Smooth muscle cell (in vitro differentiated cells): Measurements from ENCODE around the gene SUCLG2. TPM values are rescaled to one million over a fixed set of nuclear protein-coding genes. Genes with fewer than 3 reads are reported as not detected.

Experiments
- DNase-seq: peaks from one replicate; lab custom pipeline; 2025; ENCODE audit not compliant: unreplicated experiment; lab: John Stamatoyannopoulos, UW
- H2AFZ ChIP-seq: fragments of 200-600 bp; sonication (generic); 2 replicates; pipeline ENCODE4 v1.6.0; 2016; ENCODE audit warnings: antibody characterized with exemption, low read depth, mild to moderate bottlenecking
- H3F3A ChIP-seq: fragments of 200-600 bp; sonication (generic); 2 replicates; pipeline ENCODE4 v1.6.0; 2017; ENCODE audit warnings: antibody characterized with exemption, low read depth
- H3K27ac ChIP-seq: fragments of 200-600 bp; sonication (generic); 2 replicates; pipeline ENCODE4 v1.5.1; 2016; ENCODE audit warnings: low read depth, mild to moderate bottlenecking
- H3K27me3 ChIP-seq: fragments of 200-600 bp; sonication (generic); 2 replicates; pipeline ENCODE4 v1.6.1; 2016; ENCODE audit warnings: low read depth, mild to moderate bottlenecking
- H3K36me3 ChIP-seq: fragments of 200-600 bp; sonication (generic); 2 replicates; pipeline ENCODE4 v1.5.1; 2016; ENCODE audit warnings: low read depth
- H3K4me1 ChIP-seq: fragments of 200-600 bp; sonication (generic); 2 replicates; pipeline ENCODE4 v1.5.1; 2016; ENCODE audit warnings: low read depth
- H3K4me2 ChIP-seq: fragments of 200-600 bp; sonication (generic); 2 replicates; pipeline ENCODE4 v1.6.0; 2016; ENCODE audit warnings: mild to moderate bottlenecking
- H3K4me3 ChIP-seq: fragments of 200-600 bp; sonication (generic); 2 replicates; pipeline ENCODE4 v1.5.1; 2016; ENCODE audit warnings: mild to moderate bottlenecking
- H3K79me2 ChIP-seq: fragments of 200-600 bp; sonication (generic); 2 replicates; pipeline ENCODE4 v1.6.0; 2016; ENCODE audit warnings: low read depth, mild to moderate bottlenecking
- H3K9ac ChIP-seq: fragments of 200-600 bp; sonication (generic); 2 replicates; pipeline ENCODE4 v1.6.0; 2016; ENCODE audit warnings: low read depth
- H3K9me3 ChIP-seq: fragments of 200-600 bp; sonication (generic); replicated peaks from 2 replicates; pipeline ENCODE4 v1.5.1; 2016; ENCODE audit warnings: low read depth
- H4K20me1 ChIP-seq: fragments of 200-600 bp; sonication (generic); 2 replicates; pipeline ENCODE4 v1.6.0; 2016; ENCODE audit warnings: low read depth
- CTCF ChIP-seq: fragments of 200-600 bp; sonication (generic); IDR thresholded peaks from 2 replicates; pipeline ENCODE4 v1.5.1; 2017; ENCODE audit warnings: borderline replicate concordance, mild to moderate bottlenecking, antibody characterized with exemption; ENCODE audit not compliant: insufficient read depth, poor library complexity, severe bottlenecking
- WGBS: methylation state at CpG from one replicate; pipeline ENCODE4 v1.1.7; 2016; ENCODE audit warnings: low lambda C conversion rate; 5-methylcytosine and 5-hydroxymethylcytosine counted together
- polyA plus RNA-seq: library from polyadenylated mRNA; unstranded; fragments of >200 nt; fragmentation: Nextera tagmentation; extraction: Ambion mirVana; gene quantifications from 2 replicates; pipeline ENCODE4 v1.2.1, GENCODE V29; 2016
- total RNA-seq: library from RNA; depleted of rRNA; stranded (reverse); fragments of >200 nt; gene quantifications from 2 replicates; pipeline ENCODE4 v1.2.3, GENCODE V29; 2014

The SUCLG2 gene
- total and polyA plus RNA-seq, 2 experiments from 2014 or later: 40.3 to 45.4 TPM

DNA sequence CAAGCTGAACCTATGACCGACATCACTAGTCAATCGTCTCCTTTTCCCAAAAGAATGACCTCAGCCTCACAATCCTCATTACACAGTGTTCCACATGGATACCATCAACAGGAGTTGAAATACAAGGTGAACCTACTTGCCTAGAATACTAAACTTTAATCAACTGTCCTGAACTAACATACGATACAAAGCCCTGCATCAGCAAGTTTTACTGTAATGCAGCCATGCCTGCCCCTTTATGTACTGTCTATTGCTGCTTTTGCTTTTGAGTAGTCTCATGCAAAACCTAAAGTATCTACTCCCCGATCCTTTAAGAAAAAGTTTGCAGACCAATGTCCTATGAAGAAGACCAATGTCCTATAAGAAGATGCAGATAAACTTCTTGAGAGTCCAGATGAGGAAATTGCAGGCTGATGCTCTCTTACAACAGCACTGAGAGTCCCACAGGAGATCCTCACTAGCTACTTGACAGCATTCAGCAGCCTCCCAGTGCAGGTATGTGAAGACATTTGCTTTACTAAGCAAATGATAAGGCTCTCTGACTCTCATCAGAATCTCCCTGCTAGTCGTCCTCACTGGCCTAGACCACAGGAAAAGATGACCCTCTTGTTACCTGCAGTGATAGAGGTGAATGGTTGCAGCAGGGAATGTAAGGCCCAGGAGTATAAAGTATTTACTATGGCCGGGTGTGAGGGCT, 23.6 kb downstream of the SUCLG2 start:
- H3K27me3 ChIP-seq: no peaks in the 10 kb centered on the region
- H3K4me1 ChIP-seq: peaks cover 3% of the 10 kb centered on the region
- WGBS: 91% methylated on average over 6 of the region's 6 CpGs
- no peak overlapping the region for H3K4me3 ChIP-seq
- no peak overlapping the region for H3K4me2 ChIP-seq
- no peak for TF ChIP-seq CTCF
- no peak for DNase-seq
- peaks cover 22% of the 10 kb centered on the region for H3K79me2 ChIP-seq
- H3K36me3 ChIP-seq: no peaks in the 10 kb centered on the region
- H2AFZ ChIP-seq: no peak overlapping the region
- peaks cover 45% of the 10 kb centered on the region for H4K20me1 ChIP-seq
- no peaks in the 10 kb centered on the region for H3K9me3 ChIP-seq
- no peak overlapping the region for H3K9ac ChIP-seq
- peaks cover 6% of the 10 kb centered on the region for H3F3A ChIP-seq
- H3K27ac ChIP-seq: no peak overlapping the region

GRCh38 chr3:67624687-67625086, 29.7 kb downstream of the SUCLG2 start:
- Histone ChIP-seq H4K20me1 (peaks cover 44% of the 10 kb centered on the region), H3K27me3 (no peaks in the 10 kb centered on the region), H3K4me1 (no peaks in the 10 kb centered on the region), H3K4me2 (no peak overlapping the region), H3K27ac (no peak overlapping the region), H3K9ac (no peak overlapping the region), H2AFZ (no peak overlapping the region), H3K36me3 (no peaks in the 10 kb centered on the region), H3K9me3 (no peaks in the 10 kb centered on the region), H3K4me3 (no peak overlapping the region), H3K79me2 (peaks cover 15% of the 10 kb centered on the region), H3F3A (no peaks in the 10 kb centered on the region)
- DNase-seq: no peak
- WGBS: 98% methylated on average over 2 of the region's 2 CpGs
- no peak for TF ChIP-seq CTCF

GRCh38 chr3:67624078-67624477, 30.3 kb downstream of the SUCLG2 start:
- Histone ChIP-seq H3K79me2 (peaks cover 13% of the 10 kb centered on the region), H3K4me3 (no peak overlapping the region)

More at GRCh38 chr3:67624078-67624477, 30.3 kb downstream of the SUCLG2 start:
- Histone ChIP-seq H4K20me1 (peaks cover 44% of the 10 kb centered on the region), H3K27me3 (no peaks in the 10 kb centered on the region), H3K27ac (no peak overlapping the region), H2AFZ (no peak overlapping the region), H3K9ac (no peak overlapping the region), H3F3A (no peaks in the 10 kb centered on the region), H3K36me3 (no peaks in the 10 kb centered on the region), H3K9me3 (no peaks in the 10 kb centered on the region), H3K4me2 (no peak overlapping the region), H3K4me1 (no peaks in the 10 kb centered on the region)
- WGBS: 96% methylated on average over 3 of the region's 3 CpGs
- no peak for TF ChIP-seq CTCF
- DNase-seq: no peak
